ENCODE measurements around the gene LMBR1. TPM values are rescaled to one million over a fixed set of nuclear protein-coding genes. Genes with fewer than 3 reads are reported as not detected.

The LMBR1 gene
- total RNA-seq, 1 donor from 2014 or later = 159 TPM

DNA sequence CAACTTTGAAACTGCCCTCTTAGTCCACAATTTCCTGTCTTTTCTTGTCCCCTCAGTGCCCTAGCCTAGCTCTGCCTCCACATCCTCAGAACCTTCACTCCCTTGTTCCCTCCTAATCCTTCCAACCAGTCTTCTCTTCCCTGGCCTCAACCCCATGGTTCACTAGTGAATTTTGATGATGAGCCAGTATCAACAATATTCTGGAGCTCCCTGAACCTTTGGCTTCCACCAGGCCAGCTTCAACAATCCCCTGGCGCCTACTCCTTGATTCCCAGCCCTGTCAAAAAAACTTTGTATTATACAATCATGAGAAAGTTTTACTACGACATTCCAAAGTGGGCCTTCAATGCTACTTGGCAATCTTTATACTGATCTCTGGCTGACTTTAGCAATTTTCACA is 116.5 kb downstream of the LMBR1 start:
- Mint-ChIP-seq H3K27me3 (ENCODE audit: unreplicated experiment) (peaks cover 2% of the 10 kb centered on the region), H3K4me1 (ENCODE audit: unreplicated experiment) (peaks cover 15% of the 10 kb centered on the region), H3K27ac (ENCODE audit: unreplicated experiment) (no peak overlapping the region)

GRCh38 chr7:156773966-156774365 is 119.0 kb downstream of the LMBR1 start:
- DNase-seq (ENCODE audit: low spot score) = no peak
- no peaks in the 10 kb centered on the region for H3K9me3 Mint-ChIP-seq (ENCODE audit: unreplicated experiment)
- H3K4me3 Mint-ChIP-seq (ENCODE audit: unreplicated experiment) = no peak overlapping the region
- TF ChIP-seq CTCF (IDR thresholded peaks at IDR 0.05; ENCODE audit: unreplicated experiment) = no peak
- peaks cover 8% of the 10 kb centered on the region for H3K4me1 Mint-ChIP-seq (ENCODE audit: unreplicated experiment)
- peaks cover 15% of the 10 kb centered on the region for H3K36me3 Mint-ChIP-seq (ENCODE audit: low read depth, unreplicated experiment)
- peaks cover 4% of the 10 kb centered on the region for H3K27me3 Mint-ChIP-seq (ENCODE audit: unreplicated experiment)
- no peak overlapping the region for H3K27ac Mint-ChIP-seq (ENCODE audit: unreplicated experiment)

More for the DNA sequence above, 116.5 kb downstream of the LMBR1 start:
- no peaks in the 10 kb centered on the region for H3K9me3 Mint-ChIP-seq (ENCODE audit: unreplicated experiment)
- H3K4me3 Mint-ChIP-seq (ENCODE audit: unreplicated experiment) = no peak overlapping the region
- no peak for TF ChIP-seq CTCF (IDR thresholded peaks at IDR 0.05; ENCODE audit: unreplicated experiment)
- H3K36me3 Mint-ChIP-seq (ENCODE audit: low read depth, unreplicated experiment) = peaks cover 11% of the 10 kb centered on the region
- no peak for DNase-seq (ENCODE audit: low spot score)

GRCh38 chr7:156772725-156773124 is 120.3 kb downstream of the LMBR1 start:
- no peak for DNase-seq (ENCODE audit: low spot score)
- peaks cover 6% of the 10 kb centered on the region for H3K4me1 Mint-ChIP-seq (ENCODE audit: unreplicated experiment)
- no peak for TF ChIP-seq CTCF (IDR thresholded peaks at IDR 0.05; ENCODE audit: unreplicated experiment)
- H3K27me3 Mint-ChIP-seq (ENCODE audit: unreplicated experiment) = peaks cover 4% of the 10 kb centered on the region
- no peak overlapping the region for H3K4me3 Mint-ChIP-seq (ENCODE audit: unreplicated experiment)
- peaks cover 12% of the 10 kb centered on the region for H3K36me3 Mint-ChIP-seq (ENCODE audit: low read depth, unreplicated experiment)
- H3K27ac Mint-ChIP-seq (ENCODE audit: unreplicated experiment) = no peak overlapping the region
- no peaks in the 10 kb centered on the region for H3K9me3 Mint-ChIP-seq (ENCODE audit: unreplicated experiment)

DNA sequence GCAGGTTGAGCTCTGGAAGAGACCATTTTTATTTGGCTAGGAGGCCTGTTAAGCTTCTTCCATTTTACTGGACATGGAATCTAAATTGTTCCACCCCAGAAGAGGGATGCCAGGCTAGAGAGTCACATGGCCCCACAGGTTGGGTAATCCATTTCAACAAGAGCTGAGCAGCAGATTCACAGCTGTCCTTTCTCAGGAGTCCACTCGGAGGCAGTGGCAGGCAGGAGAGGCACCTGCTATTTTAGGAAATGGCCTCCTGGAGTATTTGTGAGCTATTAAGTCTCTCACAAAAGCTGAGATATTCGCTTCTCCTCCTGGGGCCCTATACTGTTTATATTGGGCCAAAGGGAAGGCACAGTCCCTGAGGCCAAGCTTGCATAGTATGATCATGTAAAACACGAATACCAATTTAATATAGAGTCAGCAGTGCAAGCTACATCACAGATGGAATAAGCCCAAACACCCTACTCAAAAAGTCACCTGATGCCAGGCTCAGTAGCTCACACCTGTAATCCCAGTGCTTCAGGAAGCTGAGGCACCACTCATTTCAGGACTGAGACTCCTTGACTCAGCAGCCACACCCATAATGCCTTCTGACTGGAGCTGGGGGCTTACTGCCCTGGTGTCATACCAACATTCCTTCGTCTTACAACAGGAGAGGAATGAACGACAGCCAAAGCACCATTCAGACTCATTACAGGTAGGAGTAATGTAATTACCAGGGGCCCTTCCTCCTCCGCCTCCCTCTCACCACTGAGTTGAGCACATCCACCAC is 124.1 kb downstream of the LMBR1 start:
- H3K27me3 Mint-ChIP-seq (ENCODE audit: unreplicated experiment) = peaks cover 1% of the 10 kb centered on the region
- no peak overlapping the region for H3K4me3 Mint-ChIP-seq (ENCODE audit: unreplicated experiment)
- H3K4me1 Mint-ChIP-seq (ENCODE audit: unreplicated experiment) = no peaks in the 10 kb centered on the region
- DNase-seq (ENCODE audit: low spot score) = no peak
- no peaks in the 10 kb centered on the region for H3K9me3 Mint-ChIP-seq (ENCODE audit: unreplicated experiment)
- no peak for TF ChIP-seq CTCF (IDR thresholded peaks at IDR 0.05; ENCODE audit: unreplicated experiment)
- no peak overlapping the region for H3K27ac Mint-ChIP-seq (ENCODE audit: unreplicated experiment)
- peaks cover 10% of the 10 kb centered on the region for H3K36me3 Mint-ChIP-seq (ENCODE audit: low read depth, unreplicated experiment)

GRCh38 chr7:156766666-156767065 is 126.3 kb downstream of the LMBR1 start:
- no peak for DNase-seq (ENCODE audit: low spot score)
- Mint-ChIP-seq H3K27ac (ENCODE audit: unreplicated experiment) (no peak overlapping the region), H3K36me3 (ENCODE audit: low read depth, unreplicated experiment) (peaks cover 10% of the 10 kb centered on the region), H3K4me1 (ENCODE audit: unreplicated experiment) (no peaks in the 10 kb centered on the region), H3K9me3 (ENCODE audit: unreplicated experiment) (no peaks in the 10 kb centered on the region), H3K27me3 (ENCODE audit: unreplicated experiment) (peaks cover 1% of the 10 kb centered on the region), H3K4me3 (ENCODE audit: unreplicated experiment) (no peak overlapping the region)
- no peak for TF ChIP-seq CTCF (IDR thresholded peaks at IDR 0.05; ENCODE audit: unreplicated experiment)
